Measurements from ENCODE around the gene INSYN1. TPM values are rescaled to one million over a fixed set of nuclear protein-coding genes. Genes with fewer than 3 reads are reported as not detected.

The INSYN1 gene
- total and polyA plus RNA-seq, 2 of the 13 experiments (the other 11 are each of a cell fraction or from before 2014, with no cell fraction given) = not detected

DNA sequence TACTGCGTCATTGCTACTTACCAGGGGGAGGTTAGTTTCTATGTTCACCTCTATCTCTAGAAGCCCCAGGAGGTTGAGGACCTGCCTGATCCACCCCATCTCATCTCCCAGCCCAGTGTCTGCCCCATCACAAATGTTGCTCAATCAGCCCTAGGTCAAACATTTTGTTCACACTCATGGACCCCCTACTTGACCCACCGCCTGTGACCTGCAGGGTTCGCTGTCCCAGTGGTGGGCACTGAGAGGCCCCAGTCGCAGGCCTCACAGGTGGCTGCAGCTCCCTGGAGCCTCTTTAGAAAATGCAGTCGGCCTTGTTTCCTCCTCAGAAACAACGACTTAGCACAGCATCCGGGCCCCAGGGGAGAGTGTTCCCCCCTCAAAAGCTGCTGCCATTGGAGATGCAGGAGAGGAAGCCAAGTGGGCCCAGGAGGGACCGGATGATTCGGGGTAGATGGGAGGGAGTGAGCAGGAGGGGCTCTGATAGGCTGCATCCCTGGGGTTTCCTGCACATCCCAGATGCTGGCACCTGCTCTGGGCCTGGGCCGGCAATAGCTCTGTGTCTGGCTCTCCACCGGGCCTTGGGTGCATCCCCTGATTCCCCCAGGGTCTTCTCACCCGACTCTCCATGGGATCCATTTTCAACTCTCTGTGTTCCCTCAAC lies 18.4 kb upstream of the INSYN1 start:
- H3K27ac ChIP-seq (ENCODE audit: extremely low read length, insufficient read depth, low read length) = no peak overlapping the region
- ChIA-PET CTCF (ENCODE audit: low intra/inter-chr PET ratio, low total read pairs) (no interaction called here), POLR2A (no interaction called here)
- WGBS (ENCODE audit: low lambda C conversion rate) = 13% methylated on average over 10 of the region's 12 CpGs
- H3K4me2 ChIP-seq (ENCODE audit: low read depth, low read length) = no peak overlapping the region
- intact Hi-C loops (cut with micrococcal nuclease; ENCODE audit: unreplicated experiment) = no loop called here
- H3K36me3 ChIP-seq (replicated peaks in 1 of 2; ENCODE audit: control insufficient read depth in 1 of 2, insufficient read depth in 2 of 2, low read length in 2 of 2) = no peaks in the 10 kb centered on the region
- TF ChIP-seq, protein P1, sequence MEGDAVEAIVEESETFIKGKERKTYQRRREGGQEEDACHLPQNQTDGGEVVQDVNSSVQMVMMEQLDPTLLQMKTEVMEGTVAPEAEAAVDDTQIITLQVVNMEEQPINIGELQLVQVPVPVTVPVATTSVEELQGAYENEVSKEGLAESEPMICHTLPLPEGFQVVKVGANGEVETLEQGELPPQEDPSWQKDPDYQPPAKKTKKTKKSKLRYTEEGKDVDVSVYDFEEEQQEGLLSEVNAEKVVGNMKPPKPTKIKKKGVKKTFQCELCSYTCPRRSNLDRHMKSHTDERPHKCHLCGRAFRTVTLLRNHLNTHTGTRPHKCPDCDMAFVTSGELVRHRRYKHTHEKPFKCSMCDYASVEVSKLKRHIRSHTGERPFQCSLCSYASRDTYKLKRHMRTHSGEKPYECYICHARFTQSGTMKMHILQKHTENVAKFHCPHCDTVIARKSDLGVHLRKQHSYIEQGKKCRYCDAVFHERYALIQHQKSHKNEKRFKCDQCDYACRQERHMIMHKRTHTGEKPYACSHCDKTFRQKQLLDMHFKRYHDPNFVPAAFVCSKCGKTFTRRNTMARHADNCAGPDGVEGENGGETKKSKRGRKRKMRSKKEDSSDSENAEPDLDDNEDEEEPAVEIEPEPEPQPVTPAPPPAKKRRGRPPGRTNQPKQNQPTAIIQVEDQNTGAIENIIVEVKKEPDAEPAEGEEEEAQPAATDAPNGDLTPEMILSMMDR (CRISPR knock-in tag; IDR thresholded peaks at IDR 0.05) = peak; percentile 24
- peak; percentile 38; the same call in 1 of the 2 replicates for TF ChIP-seq CEBPB (IDR thresholded peaks at IDR 0.05; ENCODE audit: borderline replicate concordance, low read depth, low read length)
- TF ChIP-seq, protein P2, sequence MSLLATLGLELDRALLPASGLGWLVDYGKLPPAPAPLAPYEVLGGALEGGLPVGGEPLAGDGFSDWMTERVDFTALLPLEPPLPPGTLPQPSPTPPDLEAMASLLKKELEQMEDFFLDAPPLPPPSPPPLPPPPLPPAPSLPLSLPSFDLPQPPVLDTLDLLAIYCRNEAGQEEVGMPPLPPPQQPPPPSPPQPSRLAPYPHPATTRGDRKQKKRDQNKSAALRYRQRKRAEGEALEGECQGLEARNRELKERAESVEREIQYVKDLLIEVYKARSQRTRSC (CRISPR knock-in tag; IDR thresholded peaks at IDR 0.05; ENCODE audit: low read depth) = no peak
- no TSS peak for BruUV-seq (replicated peaks)
- no peaks in the 10 kb centered on the region for H3K4me1 ChIP-seq (ENCODE audit: insufficient read depth, low read length)
- H3K27me3 ChIP-seq (ENCODE audit: control insufficient read depth in 1 of 2, insufficient read depth in 2 of 2, low read length in 2 of 2) = peaks cover 3 to 5% of the 10 kb centered on the region in 2 experiments; a peak in 1 of 5 replicates
- peak; percentile 63 for ATAC-seq
- in situ Hi-C loops (cut with HindIII; ENCODE audit: extremely low pct_ligation_motif_present, low pct_unique_long_range_greater_than_20kb) = no loop called here
- no peaks in the 10 kb centered on the region for H3K79me2 ChIP-seq (ENCODE audit: insufficient read depth, low read length)
- no peak overlapping the region for H2AFZ ChIP-seq (ENCODE audit: low read length)
- no peaks in the 10 kb centered on the region for H4K20me1 ChIP-seq (ENCODE audit: insufficient read depth, low read length)
- no peak for DNase-seq (ENCODE audit: low spot score)
- no peak overlapping the region for H3K9ac ChIP-seq (ENCODE audit: insufficient read depth, low read depth, low read length)
- H3K9me3 ChIP-seq (ENCODE audit: low read length) = no peaks in the 10 kb centered on the region
- no peak for FAIRE-seq
- no peak overlapping the region for H3K4me3 ChIP-seq (replicated peaks in 1 of 3; ENCODE audit: insufficient read depth in 1 of 3, low read depth in 2 of 3, low read length in 3 of 3)

DNA sequence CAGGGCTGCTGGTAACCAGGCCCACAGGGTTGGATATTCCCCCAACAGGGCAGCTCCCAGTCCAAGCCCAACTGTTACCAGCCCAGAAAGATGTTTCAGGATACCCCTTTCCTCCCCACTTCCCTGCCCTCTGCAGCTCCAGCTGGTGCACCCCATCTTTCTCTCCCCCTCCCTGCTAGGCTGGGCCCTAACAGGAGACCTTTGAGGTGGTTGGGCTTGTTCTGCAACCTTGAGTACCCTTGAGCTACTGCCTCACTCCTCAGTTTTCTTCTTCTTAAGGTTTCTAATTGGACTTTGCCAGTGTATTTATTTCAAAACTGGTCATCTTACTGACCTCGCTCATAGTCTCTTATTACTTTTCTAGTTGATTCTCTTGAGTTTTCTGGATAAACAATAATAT lies 16.9 kb upstream of the INSYN1 start:
- FAIRE-seq = no peak
- H3K27me3 ChIP-seq (ENCODE audit: control insufficient read depth in 1 of 2, insufficient read depth in 2 of 2, low read length in 2 of 2) = peaks cover 3 to 5% of the 10 kb centered on the region in 2 experiments; a peak in 1 of 5 replicates
- ChIA-PET POLR2A (no interaction called here), CTCF (ENCODE audit: low intra/inter-chr PET ratio, low total read pairs) (no interaction called here)
- no peaks in the 10 kb centered on the region for H3K36me3 ChIP-seq (replicated peaks in 1 of 2; ENCODE audit: control insufficient read depth in 1 of 2, insufficient read depth in 2 of 2, low read length in 2 of 2)
- H3K9ac ChIP-seq (ENCODE audit: insufficient read depth, low read depth, low read length) = no peak overlapping the region
- no peaks in the 10 kb centered on the region for H3K79me2 ChIP-seq (ENCODE audit: insufficient read depth, low read length)
- H3K27ac ChIP-seq (ENCODE audit: extremely low read length, insufficient read depth, low read length) = no peak overlapping the region
- H4K20me1 ChIP-seq (ENCODE audit: insufficient read depth, low read length) = no peaks in the 10 kb centered on the region
- no peaks in the 10 kb centered on the region for H3K4me1 ChIP-seq (ENCODE audit: insufficient read depth, low read length)
- no TSS peak for BruUV-seq (replicated peaks)
- DNase-seq (ENCODE audit: low spot score) = no peak
- H3K4me3 ChIP-seq (replicated peaks in 1 of 3; ENCODE audit: insufficient read depth in 1 of 3, low read depth in 2 of 3, low read length in 3 of 3) = no peak overlapping the region
- in situ Hi-C loops (cut with HindIII; ENCODE audit: extremely low pct_ligation_motif_present, low pct_unique_long_range_greater_than_20kb) (no loop called here), intact Hi-C loops (cut with micrococcal nuclease; ENCODE audit: unreplicated experiment) (no loop called here)
- no peaks in the 10 kb centered on the region for H3K9me3 ChIP-seq (ENCODE audit: low read length)
- H3K4me2 ChIP-seq (ENCODE audit: low read depth, low read length) = no peak overlapping the region
- 0% methylated on average over 1 of the region's 1 CpG for whole genome bisulfite sequencing (ENCODE audit: low lambda C conversion rate)
- H2AFZ ChIP-seq (ENCODE audit: low read length) = no peak overlapping the region
- ATAC-seq = no peak
- TF ChIP-seq ZNF337 (CRISPR knock-in tag; IDR thresholded peaks at IDR 0.05; ENCODE audit: borderline replicate concordance, low read depth) (no peak), SAFB2 (CRISPR knock-in tag; IDR thresholded peaks at IDR 0.05; ENCODE audit: borderline replicate concordance, low read depth) (no peak), GATAD1 (CRISPR knock-in tag; IDR thresholded peaks at IDR 0.05) (no peak), HNRNPH1 (optimal IDR thresholded peaks at IDR 0.05; ENCODE audit: low read depth, low read length) (no peak), TCF7L2 (IDR thresholded peaks at IDR 0.05; ENCODE audit: low read depth, low read length) (no peak), BORCS8-MEF2B (CRISPR knock-in tag; IDR thresholded peaks at IDR 0.05) (no peak), RELA (CRISPR knock-in tag; IDR thresholded peaks at IDR 0.05) (no peak), RBM39 (IDR thresholded peaks at IDR 0.05; ENCODE audit: low read depth, low read length, poor library complexity, severe bottlenecking) (no peak), RCOR2 (CRISPR knock-in tag; IDR thresholded peaks at IDR 0.05) (no peak)
- TF ChIP-seq, protein P3, sequence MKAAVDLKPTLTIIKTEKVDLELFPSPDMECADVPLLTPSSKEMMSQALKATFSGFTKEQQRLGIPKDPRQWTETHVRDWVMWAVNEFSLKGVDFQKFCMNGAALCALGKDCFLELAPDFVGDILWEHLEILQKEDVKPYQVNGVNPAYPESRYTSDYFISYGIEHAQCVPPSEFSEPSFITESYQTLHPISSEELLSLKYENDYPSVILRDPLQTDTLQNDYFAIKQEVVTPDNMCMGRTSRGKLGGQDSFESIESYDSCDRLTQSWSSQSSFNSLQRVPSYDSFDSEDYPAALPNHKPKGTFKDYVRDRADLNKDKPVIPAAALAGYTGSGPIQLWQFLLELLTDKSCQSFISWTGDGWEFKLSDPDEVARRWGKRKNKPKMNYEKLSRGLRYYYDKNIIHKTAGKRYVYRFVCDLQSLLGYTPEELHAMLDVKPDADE (CRISPR knock-in tag; IDR thresholded peaks at IDR 0.05) = no peak
- TF ChIP-seq, protein P4, sequence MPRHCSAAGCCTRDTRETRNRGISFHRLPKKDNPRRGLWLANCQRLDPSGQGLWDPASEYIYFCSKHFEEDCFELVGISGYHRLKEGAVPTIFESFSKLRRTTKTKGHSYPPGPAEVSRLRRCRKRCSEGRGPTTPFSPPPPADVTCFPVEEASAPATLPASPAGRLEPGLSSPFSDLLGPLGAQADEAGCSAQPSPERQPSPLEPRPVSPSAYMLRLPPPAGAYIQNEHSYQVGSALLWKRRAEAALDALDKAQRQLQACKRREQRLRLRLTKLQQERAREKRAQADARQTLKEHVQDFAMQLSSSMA (CRISPR knock-in tag; IDR thresholded peaks at IDR 0.05) = no peak

Data from HepG2 (cell line).